K562 (cell line): ENCODE measurements around the gene OR52K1. TPM values are rescaled to one million over a fixed set of nuclear protein-coding genes. Genes with fewer than 3 reads are reported as not detected.

Experiments used
- PRMT5 ChIP-seq: sonication (generic); formaldehyde crosslinking; IDR thresholded peaks from 2 replicates; pipeline ENCODE4 v1.5.0; 2020; ENCODE audit warnings: missing genetic modification reagents
- SMC3 ChIP-seq: conservative IDR thresholded peaks from 2 replicates; pipeline ENCODE4 v1.6.1; 2011; ENCODE audit warnings: low read depth, low read length, improper control_type of control experiment; ENCODE audit not compliant: insufficient read depth
- polyA plus RNA-seq, 8 experiments: library from polyadenylated mRNA; depleted of rRNA in 4 of 8; stranded (reverse) in 5 of 8; unstranded in 3 of 8; fragments of >200 nt; fragmentation: Nextera tagmentation in 2 of 8; fragmentation: Illumina TruSeq in 1 of 8; extraction: Ambion mirVana in 2 of 8; extraction: Trizol in 1 of 8; gene quantifications; 2 replicates each; pipeline versions ENCODE4 v1.2.1 to v1.2.3, GENCODE V29; 2011 to 2014; ENCODE audit warnings: inconsistent platforms in 1 of 8, missing spikeins in 1 of 8
- total RNA-seq, 7 experiments: library from RNA; depleted of rRNA in 6 of 7; stranded (reverse); fragments of >200 nt in 6 of 7; fragmentation: Illumina TruSeq in 2 of 7; extraction: Trizol in 2 of 7; gene quantifications; 2 replicates each; pipeline versions ENCODE4 v1.2.1 to v1.2.3, GENCODE V29; 2011 to 2021; ENCODE audit warnings: low replicate concordance in 1 of 7
- TF ChIP-seq, protein P1 (sequence below), 2 experiments: fragments of 450-650 bp; formaldehyde crosslinking in 1 of 2; IDR thresholded peaks; 2 replicates each; pipeline versions ENCODE4 v1.4.0 to v1.6.1; 2014 to 2020; ENCODE audit warnings: mild to moderate bottlenecking in 2 of 2, borderline replicate concordance in 1 of 2, low read depth in 1 of 2
- TF ChIP-seq, protein P2 (sequence below): fragments of 250-450 bp; sonication (Bioruptor Pico); IDR thresholded peaks from 2 replicates; pipeline ENCODE4 v1.8.0; 2022; ENCODE audit warnings: moderate library complexity, mild to moderate bottlenecking, inconsistent platforms

The OR52K1 gene
- total and polyA plus RNA-seq, 9 of the 15 experiments (the other 6 are each of a cell fraction or from before 2014, with no cell fraction given), result not detected

DNA sequence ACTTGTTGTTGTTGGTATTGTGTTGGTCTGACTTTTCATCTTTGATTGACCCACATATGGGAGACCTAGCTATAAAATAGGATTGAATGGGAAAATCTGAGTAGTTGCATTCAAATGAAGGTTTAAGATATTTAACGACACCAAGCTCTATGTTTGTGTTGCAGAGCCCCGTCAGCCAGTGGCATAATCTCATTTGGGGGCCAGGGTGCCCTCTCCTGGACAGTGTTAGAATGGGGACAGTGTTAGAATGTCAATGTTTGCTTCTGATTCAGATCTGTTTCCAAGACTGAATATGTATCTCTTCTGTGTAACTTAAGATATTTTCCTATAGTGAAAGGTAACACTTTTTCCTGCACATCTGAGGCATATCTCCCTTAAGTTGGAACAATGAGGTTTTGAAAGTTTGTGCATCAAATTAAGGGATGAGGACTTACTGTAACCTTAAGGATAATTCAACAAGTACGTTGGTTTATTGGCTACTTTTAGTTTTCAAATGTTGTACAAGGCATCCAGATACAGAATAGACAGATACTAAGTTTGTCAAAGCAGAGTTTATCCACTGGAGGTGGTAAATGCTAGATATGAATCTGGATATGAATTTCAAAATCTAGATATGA is 57.3 kb downstream of the OR52K1 start (continued):
- TF ChIP-seq, protein P1, sequence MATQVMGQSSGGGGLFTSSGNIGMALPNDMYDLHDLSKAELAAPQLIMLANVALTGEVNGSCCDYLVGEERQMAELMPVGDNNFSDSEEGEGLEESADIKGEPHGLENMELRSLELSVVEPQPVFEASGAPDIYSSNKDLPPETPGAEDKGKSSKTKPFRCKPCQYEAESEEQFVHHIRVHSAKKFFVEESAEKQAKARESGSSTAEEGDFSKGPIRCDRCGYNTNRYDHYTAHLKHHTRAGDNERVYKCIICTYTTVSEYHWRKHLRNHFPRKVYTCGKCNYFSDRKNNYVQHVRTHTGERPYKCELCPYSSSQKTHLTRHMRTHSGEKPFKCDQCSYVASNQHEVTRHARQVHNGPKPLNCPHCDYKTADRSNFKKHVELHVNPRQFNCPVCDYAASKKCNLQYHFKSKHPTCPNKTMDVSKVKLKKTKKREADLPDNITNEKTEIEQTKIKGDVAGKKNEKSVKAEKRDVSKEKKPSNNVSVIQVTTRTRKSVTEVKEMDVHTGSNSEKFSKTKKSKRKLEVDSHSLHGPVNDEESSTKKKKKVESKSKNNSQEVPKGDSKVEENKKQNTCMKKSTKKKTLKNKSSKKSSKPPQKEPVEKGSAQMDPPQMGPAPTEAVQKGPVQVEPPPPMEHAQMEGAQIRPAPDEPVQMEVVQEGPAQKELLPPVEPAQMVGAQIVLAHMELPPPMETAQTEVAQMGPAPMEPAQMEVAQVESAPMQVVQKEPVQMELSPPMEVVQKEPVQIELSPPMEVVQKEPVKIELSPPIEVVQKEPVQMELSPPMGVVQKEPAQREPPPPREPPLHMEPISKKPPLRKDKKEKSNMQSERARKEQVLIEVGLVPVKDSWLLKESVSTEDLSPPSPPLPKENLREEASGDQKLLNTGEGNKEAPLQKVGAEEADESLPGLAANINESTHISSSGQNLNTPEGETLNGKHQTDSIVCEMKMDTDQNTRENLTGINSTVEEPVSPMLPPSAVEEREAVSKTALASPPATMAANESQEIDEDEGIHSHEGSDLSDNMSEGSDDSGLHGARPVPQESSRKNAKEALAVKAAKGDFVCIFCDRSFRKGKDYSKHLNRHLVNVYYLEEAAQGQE (IDR thresholded peaks at IDR 0.05; ENCODE audit: borderline replicate concordance), result peak; percentile 51; the same call in 1 of the 2 replicates
- TF ChIP-seq, protein P1 (CRISPR knock-in tag; IDR thresholded peaks at IDR 0.05; ENCODE audit: low read depth), result no peak
- TF ChIP-seq PRMT5 (CRISPR knock-in tag) (no peak), SMC3 (peak; percentile 73)
- TF ChIP-seq, protein P2, sequence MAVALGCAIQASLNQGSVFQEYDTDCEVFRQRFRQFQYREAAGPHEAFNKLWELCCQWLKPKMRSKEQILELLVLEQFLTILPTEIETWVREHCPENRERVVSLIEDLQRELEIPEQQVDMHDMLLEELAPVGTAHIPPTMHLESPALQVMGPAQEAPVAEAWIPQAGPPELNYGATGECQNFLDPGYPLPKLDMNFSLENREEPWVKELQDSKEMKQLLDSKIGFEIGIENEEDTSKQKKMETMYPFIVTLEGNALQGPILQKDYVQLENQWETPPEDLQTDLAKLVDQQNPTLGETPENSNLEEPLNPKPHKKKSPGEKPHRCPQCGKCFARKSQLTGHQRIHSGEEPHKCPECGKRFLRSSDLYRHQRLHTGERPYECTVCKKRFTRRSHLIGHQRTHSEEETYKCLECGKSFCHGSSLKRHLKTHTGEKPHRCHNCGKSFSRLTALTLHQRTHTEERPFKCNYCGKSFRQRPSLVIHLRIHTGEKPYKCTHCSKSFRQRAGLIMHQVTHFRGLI (CRISPR knock-in tag), result no peak
